IgD-negative memory B cell (primary cell): Measurements from ENCODE around the gene RCOR1. TPM values are rescaled to one million over a fixed set of nuclear protein-coding genes. Genes with fewer than 3 reads are reported as not detected.

Experiments
- polyA plus RNA-seq: library from polyadenylated mRNA; unstranded; fragments of 300-500 nt; fragmentation: Illumina TruSeq; gene quantifications from one replicate; pipeline ENCODE4 v1.2.3, GENCODE V29; 2021

RCOR1 gene
- polyA plus RNA-seq, 1 donor from 2014 or later: 1.2 TPM

Other genes with a start within 250 kb of the RCOR1 start
- gene CINP, start 229.8 kb upstream of the RCOR1 start, polyA plus RNA-seq: 39.5 TPM
- 3.2 TPM for gene TECPR2, start 229.7 kb upstream of the RCOR1 start, polyA plus RNA-seq
- gene ANKRD9, start 82.9 kb upstream of the RCOR1 start, polyA plus RNA-seq: 0.93 TPM
- 35.3 TPM for gene TRAF3, start 184.8 kb downstream of the RCOR1 start, polyA plus RNA-seq